Tibial artery (tissue), 4 donors: ENCODE measurements around the gene ACAD10.
"Not testable (repeated sequence)": the region's sequence is repeated elsewhere in the genome, so short reads cannot be mapped to it uniquely, and the experiment has no call there.

Source experiments
- DNase-seq, 2 donors: peaks; one replicate each; pipeline ENCODE4 v3.0.0-alpha.2; 2019
- H3K27ac ChIP-seq, 2 donors: fragments of 200-600 bp; sonication (generic) in 1 of 2; 1 replicate in 1 of 2; 2 replicates in 1 of 2; pipeline ENCODE4 v1.5.1; 2018 to 2019; ENCODE audit warnings: mild to moderate bottlenecking in 1 of 2
- H3K27me3 ChIP-seq, 2 donors: fragments of 200-600 bp; sonication (generic) in 1 of 2; one replicate each; pipeline versions ENCODE4 v1.5.1 to v1.6.0; 2016 to 2019
- H3K36me3 ChIP-seq, 3 donors: fragments of 200-600 bp; sonication (generic) in 2 of 3; one replicate each; pipeline ENCODE4 v1.5.1; 2016 to 2019; ENCODE audit warnings: mild to moderate bottlenecking in 2 of 3
- H3K4me1 ChIP-seq, 4 donors: fragments of 200-600 bp; sonication (generic) in 2 of 4; 1 replicate in 3 of 4; 2 replicates in 1 of 4; pipeline ENCODE4 v1.5.1; 2016 to 2019
- H3K4me3 ChIP-seq, 2 donors: fragments of 200-600 bp; sonication (generic) in 1 of 2; 1 replicate in 1 of 2; 2 replicates in 1 of 2; pipeline ENCODE4 v1.5.1; 2018 to 2019; ENCODE audit warnings: mild to moderate bottlenecking in 2 of 2
- H3K9me3 ChIP-seq, 3 donors: fragments of 200-600 bp; sonication (generic) in 1 of 3; one replicate each; pipeline ENCODE4 v1.5.1; 2016 to 2019
- CTCF ChIP-seq, 2 experiments: fragments of 200-600 bp in 1 of 2; fragments of 450-650 bp in 1 of 2; IDR thresholded peaks; one replicate each; pipeline ENCODE4 v1.5.1; 2017 to 2019; ENCODE audit warnings: antibody characterized with exemption in 2 of 2, mild to moderate bottlenecking in 1 of 2, moderate library complexity in 1 of 2
- intact Hi-C: fragments of 100-400 bp; cut with DNase I; formaldehyde crosslinking; loops from one replicate; pipeline ENCODE4 v1.15.0; 2023; ENCODE audit warnings: low total_unique reads

The ACAD10 gene

GRCh38 chr12:111643427-111643826 lies 42.4 kb upstream of the ACAD10 start:
- Histone ChIP-seq H3K36me3 (peaks cover 36 to 58% (median 43%) of the 10 kb centered on the region in 3 donors), H3K27ac (peak overlapping the region; percentile 73 to 75), H3K9me3 (no peaks in the 10 kb centered on the region), H3K4me3 (no peak overlapping the region), H3K4me1 (peaks cover 0 to 25% (median 13%) of the 10 kb centered on the region in 4 donors), H3K27me3 (no peaks in the 10 kb centered on the region)
- intact Hi-C loops: loop anchor here (2.0 kb wide), 1 partner anchor 49 kb away; no protein-coding TSS in a partner anchor
- TF ChIP-seq CTCF (IDR thresholded peaks at IDR 0.05): no peak
- peak; percentile 32 to 78 for DNase-seq

GRCh38 chr12:111645433-111645832 lies 40.4 kb upstream of the ACAD10 start:
- Histone ChIP-seq H3K36me3 (peaks cover 54 to 78% (median 63%) of the 10 kb centered on the region in 3 donors), H3K27me3 (no peaks in the 10 kb centered on the region)

GRCh38 chr12:111650912-111651311 lies 34.9 kb upstream of the ACAD10 start:
- no peak for TF ChIP-seq CTCF (IDR thresholded peaks at IDR 0.05)
- Histone ChIP-seq H3K36me3 (peaks cover 86 to 100% (median 93%) of the 10 kb centered on the region in 3 donors), H3K9me3 (no peaks in the 10 kb centered on the region), H3K27ac (no peak overlapping the region), H3K4me3 (no peak overlapping the region), H3K27me3 (no peaks in the 10 kb centered on the region), H3K4me1 (no peaks in the 10 kb centered on the region)
- no peak for DNase-seq
- intact Hi-C loops: no loop called here

More at GRCh38 chr12:111645433-111645832, 40.4 kb upstream of the ACAD10 start:
- Histone ChIP-seq H3K9me3 (no peaks in the 10 kb centered on the region), H3K4me3 (no peak overlapping the region), H3K27ac (no peak overlapping the region), H3K4me1 (peaks cover 0 to 25% (median 13%) of the 10 kb centered on the region in 4 donors)
- TF ChIP-seq CTCF (IDR thresholded peaks at IDR 0.05): no peak
- intact Hi-C loops: no loop called here
- no peak for DNase-seq

- H3K36me3 ChIP-seq: peaks cover 89 to 100% (median 98%) of the 10 kb centered on the region in 3 donors
Measured at GRCh38 chr12:111652530-111652929, 33.3 kb upstream of the ACAD10 start.

GRCh38 chr12:111653596-111653995 lies 32.3 kb upstream of the ACAD10 start:
- Histone ChIP-seq H3K4me3 (no peak overlapping the region), H3K27ac (no peak overlapping the region), H3K27me3 (no peaks in the 10 kb centered on the region), H3K9me3 (no peaks in the 10 kb centered on the region), H3K36me3 (peaks cover 89 to 100% (median 98%) of the 10 kb centered on the region in 3 donors), H3K4me1 (no peaks in the 10 kb centered on the region)
- no peak for TF ChIP-seq CTCF (IDR thresholded peaks at IDR 0.05)
- DNase-seq: no peak
- intact Hi-C loops: no loop called here

More at GRCh38 chr12:111652530-111652929, 33.3 kb upstream of the ACAD10 start:
- H3K27me3 ChIP-seq, H3K4me3 ChIP-seq, H3K9me3 ChIP-seq, DNase-seq, H3K27ac ChIP-seq, H3K4me1 ChIP-seq, intact Hi-C loops: not testable (repeated sequence)

- no peak overlapping the region for H3K4me3 ChIP-seq
- H3K27me3 ChIP-seq: no peaks in the 10 kb centered on the region
- H3K36me3 ChIP-seq: peaks cover 89 to 100% (median 99%) of the 10 kb centered on the region in 3 donors
- no peaks in the 10 kb centered on the region for H3K4me1 ChIP-seq
- no peak overlapping the region for H3K27ac ChIP-seq
- no peaks in the 10 kb centered on the region for H3K9me3 ChIP-seq
- no peak for TF ChIP-seq CTCF (IDR thresholded peaks at IDR 0.05)
- intact Hi-C loops: no loop called here
- DNase-seq: no peak
Measured at GRCh38 chr12:111655356-111655755, 30.5 kb upstream of the ACAD10 start.
